Liver (tissue), 3 donors: Measurements from ENCODE around the gene SEPHS1.

Experiments
- CTCF ChIP-seq: fragments of 150-350 bp; IDR thresholded peaks from 2 replicates; pipeline ENCODE4 v1.5.1; 2017; ENCODE audit warnings: improper control_type of control experiment, low read depth, low read length; ENCODE audit not compliant: missing input control
- EGR1 ChIP-seq, 2 donors: IDR thresholded peaks; 2 replicates each; pipeline ENCODE4 v1.6.1; 2016 to 2018; ENCODE audit warnings: antibody characterized with exemption in 2 of 2, low read depth in 2 of 2
- GABPA ChIP-seq, 2 donors: IDR thresholded peaks in 1 of 2; conservative IDR thresholded peaks in 1 of 2; 2 replicates each; pipeline ENCODE4 v1.6.1; 2016; ENCODE audit warnings: antibody characterized with exemption in 2 of 2, mild to moderate bottlenecking in 1 of 2, moderate library complexity in 1 of 2
- JUND ChIP-seq, 2 donors: IDR thresholded peaks; 2 replicates each; pipeline ENCODE4 v1.6.1; 2016; ENCODE audit warnings: antibody characterized with exemption in 2 of 2
- MAX ChIP-seq: IDR thresholded peaks from 2 replicates; pipeline ENCODE4 v1.6.1; 2016; ENCODE audit warnings: antibody characterized with exemption
- RAD21 ChIP-seq, 2 donors: IDR thresholded peaks; 2 replicates each; pipeline ENCODE4 v1.6.1; 2016; ENCODE audit warnings: antibody characterized with exemption in 2 of 2, mild to moderate bottlenecking in 2 of 2
- YY1 ChIP-seq: IDR thresholded peaks from 2 replicates; pipeline ENCODE4 v1.6.1; 2016; ENCODE audit warnings: antibody characterized with exemption, mild to moderate bottlenecking
- ZBTB33 ChIP-seq: IDR thresholded peaks from 2 replicates; pipeline ENCODE4 v1.6.1; 2016; ENCODE audit warnings: antibody characterized with exemption
- donor health status: healthy.
- donor health status: healthy.

- TF ChIP-seq CTCF, result no peak
- no peak for TF ChIP-seq EGR1 (IDR thresholded peaks at IDR 0.05; ENCODE audit: low read depth in 2 of 2)
- TF ChIP-seq RAD21 (IDR thresholded peaks at IDR 0.05), result no peak
- no peak for TF ChIP-seq ZBTB33
- no peak for TF ChIP-seq MAX
- TF ChIP-seq JUND (IDR thresholded peaks at IDR 0.05), result no peak
- no peak for TF ChIP-seq GABPA (IDR thresholded peaks at IDR 0.05 in 1 of 2, conservative IDR thresholded peaks at IDR 0.05 in 1 of 2)
- no peak for TF ChIP-seq YY1
Measured at GRCh38 chr10:13382703-13383398, 34.8 kb upstream of the SEPHS1 start.
